Vagina (tissue), 2 donors: Measurements from ENCODE around the gene TNFSF4. TPM values are rescaled to one million over a fixed set of nuclear protein-coding genes. Genes with fewer than 3 reads are reported as not detected.

Source experiments
- DNase-seq, 2 donors: peaks; one replicate each; pipeline ENCODE4 v3.0.0-alpha.2; 2017; ENCODE audit errors: extremely low spot score in 2 of 2
- H3K27ac ChIP-seq: fragments of 200-600 bp; sonication (generic); one replicate; pipeline ENCODE4 v1.5.1; 2019
- H3K27me3 ChIP-seq: fragments of 200-600 bp; sonication (generic); one replicate; pipeline ENCODE4 v1.5.1; 2019
- H3K36me3 ChIP-seq, 2 donors: fragments of 200-600 bp; sonication (generic); one replicate each; pipeline ENCODE4 v1.5.1; 2017 to 2019
- H3K4me1 ChIP-seq: fragments of 200-600 bp; sonication (generic); one replicate; pipeline ENCODE4 v1.5.1; 2019
- H3K4me3 ChIP-seq, 2 donors: fragments of 200-600 bp; sonication (generic); 1 replicate in 1 of 2; 2 replicates in 1 of 2; pipeline ENCODE4 v1.5.1; 2016 to 2019
- H3K9me3 ChIP-seq: fragments of 200-600 bp; sonication (generic); one replicate; pipeline ENCODE4 v1.5.1; 2019
- CTCF ChIP-seq, 3 experiments: fragments of 450-650 bp in 2 of 3; fragments of 200-600 bp in 1 of 3; sonication (generic) in 1 of 3; IDR thresholded peaks; one replicate each; pipeline ENCODE4 v1.5.1; 2017 to 2019; ENCODE audit warnings: antibody characterized with exemption in 3 of 3, mild to moderate bottlenecking in 2 of 3, moderate library complexity in 2 of 3
- POLR2A ChIP-seq, 2 donors: fragments of 450-650 bp; IDR thresholded peaks; one replicate each; pipeline ENCODE4 v1.6.1; 2017; ENCODE audit warnings: antibody characterized with exemption in 2 of 2, mild to moderate bottlenecking in 2 of 2, moderate library complexity in 2 of 2
- POLR2AphosphoS5 ChIP-seq, 2 donors: sonication (generic); formaldehyde crosslinking; IDR thresholded peaks; one replicate each; pipeline ENCODE4 v1.9.0; 2017; ENCODE audit warnings: antibody characterized with exemption in 2 of 2, mild to moderate bottlenecking in 2 of 2, low read depth in 1 of 2; ENCODE audit not compliant: insufficient read depth in 1 of 2
- intact Hi-C: fragments of 100-400 bp; cut with DNase I; formaldehyde crosslinking; loops from one replicate; pipeline ENCODE4 v1.15.1; 2023
- total RNA-seq: library from RNA; depleted of rRNA; stranded (reverse); fragments of >200 nt; gene quantifications from one replicate; pipeline ENCODE4 v1.2.3, GENCODE V29; 2016

Gene TNFSF4
- total RNA-seq, 1 donor from 2014 or later: 0.74 TPM

- no peaks in the 10 kb centered on the region for H3K27me3 ChIP-seq
- no peaks in the 10 kb centered on the region for H3K36me3 ChIP-seq
- no peak overlapping the region for H3K4me3 ChIP-seq
- DNase-seq: no peak
- peaks cover 13% of the 10 kb centered on the region for H3K4me1 ChIP-seq
- no peaks in the 10 kb centered on the region for H3K9me3 ChIP-seq
- intact Hi-C loops: no loop called here
- H3K27ac ChIP-seq: no peak overlapping the region
- no peak for TF ChIP-seq POLR2AphosphoS5 (IDR thresholded peaks at IDR 0.05; ENCODE audit: insufficient read depth in 1 of 2, low read depth in 1 of 2)
- TF ChIP-seq CTCF (IDR thresholded peaks at IDR 0.05): no peak
- no peak for TF ChIP-seq POLR2A (IDR thresholded peaks at IDR 0.05)
These were observed 41.3 kb upstream of the TNFSF4 start for GRCh38 chr1:173248247-173248940.

GRCh38 chr1:173245892-173246291 is 38.8 kb upstream of the TNFSF4 start:
- Histone ChIP-seq H3K4me3 (no peak overlapping the region), H3K4me1 (peaks cover 13% of the 10 kb centered on the region), H3K27me3 (no peaks in the 10 kb centered on the region), H3K9me3 (no peaks in the 10 kb centered on the region), H3K36me3 (no peaks in the 10 kb centered on the region), H3K27ac (no peak overlapping the region)
- DNase-seq: no peak
- intact Hi-C loops: no loop called here
- no peak for TF ChIP-seq POLR2A (IDR thresholded peaks at IDR 0.05)
- TF ChIP-seq POLR2AphosphoS5 (IDR thresholded peaks at IDR 0.05; ENCODE audit: insufficient read depth in 1 of 2, low read depth in 1 of 2): no peak
- TF ChIP-seq CTCF (IDR thresholded peaks at IDR 0.05): no peak

GRCh38 chr1:173243300-173243699 is 36.2 kb upstream of the TNFSF4 start:
- intact Hi-C loops: no loop called here
- no peak overlapping the region for H3K4me3 ChIP-seq
- no peak for DNase-seq
- no peaks in the 10 kb centered on the region for H3K27me3 ChIP-seq
- TF ChIP-seq POLR2A (IDR thresholded peaks at IDR 0.05) (no peak), POLR2AphosphoS5 (IDR thresholded peaks at IDR 0.05; ENCODE audit: insufficient read depth in 1 of 2, low read depth in 1 of 2) (no peak), CTCF (IDR thresholded peaks at IDR 0.05) (no peak)
- no peak overlapping the region for H3K27ac ChIP-seq
- peaks cover under 1% of the 10 kb centered on the region for H3K4me1 ChIP-seq
- no peaks in the 10 kb centered on the region for H3K36me3 ChIP-seq
- H3K9me3 ChIP-seq: no peaks in the 10 kb centered on the region

- intact Hi-C loops: no loop called here
- Histone ChIP-seq H3K27me3 (no peaks in the 10 kb centered on the region), H3K36me3 (no peaks in the 10 kb centered on the region), H3K4me1 (no peaks in the 10 kb centered on the region), H3K9me3 (no peaks in the 10 kb centered on the region), H3K27ac (no peak overlapping the region), H3K4me3 (no peak overlapping the region)
- TF ChIP-seq POLR2A (IDR thresholded peaks at IDR 0.05) (no peak), POLR2AphosphoS5 (IDR thresholded peaks at IDR 0.05; ENCODE audit: insufficient read depth in 1 of 2, low read depth in 1 of 2) (no peak), CTCF (IDR thresholded peaks at IDR 0.05) (no peak)
- DNase-seq: no peak
These were observed 34.6 kb upstream of the TNFSF4 start for GRCh38 chr1:173241528-173242347.

- no peaks in the 10 kb centered on the region for H3K27me3 ChIP-seq
- H3K36me3 ChIP-seq: no peaks in the 10 kb centered on the region
- H3K9me3 ChIP-seq: no peaks in the 10 kb centered on the region
- H3K4me1 ChIP-seq: no peaks in the 10 kb centered on the region
- no peak overlapping the region for H3K4me3 ChIP-seq
- TF ChIP-seq CTCF (IDR thresholded peaks at IDR 0.05) (no peak), POLR2A (IDR thresholded peaks at IDR 0.05) (no peak), POLR2AphosphoS5 (IDR thresholded peaks at IDR 0.05; ENCODE audit: insufficient read depth in 1 of 2, low read depth in 1 of 2) (no peak)
- no peak overlapping the region for H3K27ac ChIP-seq
- no peak for DNase-seq
- intact Hi-C loops: no loop called here
These were observed 33.5 kb upstream of the TNFSF4 start for GRCh38 chr1:173240609-173241008.
